HepG2 (cell line): ENCODE results near the gene WARS2. TPM values are rescaled to one million over a fixed set of nuclear protein-coding genes. Genes with fewer than 3 reads are reported as not detected.

Experiments
- ATAC-seq: fragments of 200-7000 bp; cut with Tn5 transposase; 3 replicates; pipeline ENCODE4 v1.9.1; 2020; ENCODE audit warnings: mild to moderate bottlenecking, moderate library complexity
- BruUV-seq: library from RNA; stranded (reverse); fragments of 400-500 nt; replicated peaks from 2 replicates; lab custom pipeline; 2021; lab: Mats Ljungman, UMichigan
- CTCF ChIA-PET: fragments of 300-600 bp; formaldehyde crosslinking; extraction: SDS; loops from one replicate; lab custom pipeline; 2021; ENCODE audit warnings: low total read pairs, inconsistent platforms, low intra/inter-chr PET ratio; lab: Yijun Ruan, JAX
- POLR2A ChIA-PET: fragments of 350-600 bp; sonication (Branson Sonifier 250); formaldehyde crosslinking; loops from one replicate; lab custom pipeline; 2020; ENCODE audit warnings: antibody characterized with exemption, inconsistent platforms; lab: Yijun Ruan, JAX
- DNase-seq: peaks from one replicate; pipeline ENCODE4 v3.0.0-alpha.2; 2015; ENCODE audit warnings: low spot score
- FAIRE-seq: peaks from 3 replicates; lab custom pipeline; 2011; peaks lifted over from hg19 to GRCh38; lab: Jason Lieb, UNC
- H2AFZ ChIP-seq: one replicate; pipeline ENCODE4 v1.6.1; 2011; ENCODE audit warnings: low read length, inconsistent platforms
- H3K27ac ChIP-seq: fragments of 300-600 bp; 3 replicates; pipeline ENCODE4 v1.8.0; 2011; ENCODE audit warnings: mixed run types, mild to moderate bottlenecking, mixed read lengths, low read length, inconsistent platforms; ENCODE audit not compliant: insufficient read depth; ENCODE audit errors: extremely low read length
- H3K27me3 ChIP-seq, 2 experiments: fragments of 200-600 bp in 1 of 2; 2 replicates in 1 of 2; 3 replicates in 1 of 2; pipeline versions ENCODE4 v1.6.0 to v1.8.0; 2011; ENCODE audit warnings: low read length in 2 of 2, mild to moderate bottlenecking in 2 of 2, moderate library complexity in 2 of 2, inconsistent platforms in 1 of 2; ENCODE audit not compliant: insufficient read depth in 2 of 2, control insufficient read depth in 1 of 2
- H3K36me3 ChIP-seq, 2 experiments: fragments of 200-600 bp in 1 of 2; replicated peaks in 1 of 2; 2 replicates in 1 of 2; 3 replicates in 1 of 2; pipeline versions ENCODE4 v1.5.1 to v1.8.0; 2011; ENCODE audit warnings: low read length in 2 of 2, inconsistent platforms in 1 of 2; ENCODE audit not compliant: insufficient read depth in 2 of 2, control insufficient read depth in 1 of 2
- H3K4me1 ChIP-seq: 2 replicates; pipeline ENCODE4 v1.5.1; 2012; ENCODE audit warnings: low read length, inconsistent platforms; ENCODE audit not compliant: insufficient read depth
- H3K4me2 ChIP-seq: 2 replicates; pipeline ENCODE4 v1.6.0; 2011; ENCODE audit warnings: low read depth, low read length, inconsistent platforms
- H3K4me3 ChIP-seq, 3 experiments: fragments of 200-600 bp in 1 of 3; sonication (generic), shearing (Covaris generic) in 1 of 3; replicated peaks in 1 of 3; 2 replicates each; pipeline ENCODE4 v1.5.1; 2011 to 2016; ENCODE audit warnings: low read length in 3 of 3, inconsistent platforms in 2 of 3, low read depth in 2 of 3, mild to moderate bottlenecking in 2 of 3, control low read depth in 1 of 3, mixed read lengths in 1 of 3; ENCODE audit not compliant: insufficient read depth in 1 of 3
- H3K79me2 ChIP-seq: one replicate; pipeline ENCODE4 v1.6.1; 2011; ENCODE audit warnings: low read length, inconsistent platforms; ENCODE audit not compliant: insufficient read depth
- H3K9ac ChIP-seq: 2 replicates; pipeline ENCODE4 v1.6.0; 2011; ENCODE audit warnings: mild to moderate bottlenecking, low read depth, low read length, inconsistent platforms; ENCODE audit not compliant: insufficient read depth
- H3K9me3 ChIP-seq: 2 replicates; pipeline ENCODE4 v1.5.1; 2012; ENCODE audit warnings: mild to moderate bottlenecking, low read length
- H4K20me1 ChIP-seq: 2 replicates; pipeline ENCODE4 v1.6.0; 2011; ENCODE audit warnings: inconsistent platforms, mild to moderate bottlenecking, low read length, moderate library complexity; ENCODE audit not compliant: insufficient read depth
- CTCF ChIP-seq: sonication (generic); formaldehyde crosslinking; IDR thresholded peaks from 2 replicates; pipeline ENCODE4 v1.5.0; 2020; ENCODE audit warnings: mild to moderate bottlenecking, missing genetic modification reagents, moderate library complexity
- FOSL1 ChIP-seq: sonication (generic); formaldehyde crosslinking; IDR thresholded peaks from 2 replicates; pipeline ENCODE4 v1.9.0; 2021; ENCODE audit warnings: missing genetic modification reagents, borderline replicate concordance
- LBX2 ChIP-seq: sonication (generic); formaldehyde crosslinking; IDR thresholded peaks from 2 replicates; pipeline ENCODE4 v1.5.0; 2020; ENCODE audit warnings: missing genetic modification reagents, mild to moderate bottlenecking, borderline replicate concordance
- LRRFIP1 ChIP-seq: sonication (generic); formaldehyde crosslinking; conservative IDR thresholded peaks from 2 replicates; pipeline ENCODE4 v1.4.0; 2020; ENCODE audit warnings: missing genetic modification reagents
- ZBTB25 ChIP-seq: IDR thresholded peaks from 2 replicates; pipeline ENCODE4 v1.6.1; 2018; ENCODE audit warnings: missing genetic modification reagents
- ZBTB43 ChIP-seq: sonication (generic); formaldehyde crosslinking; conservative IDR thresholded peaks from 2 replicates; pipeline ENCODE4 v1.4.0; 2020; ENCODE audit warnings: missing genetic modification reagents
- ZNF124 ChIP-seq: sonication (generic); formaldehyde crosslinking; IDR thresholded peaks from 2 replicates; pipeline ENCODE4 v1.4.0; 2020; ENCODE audit warnings: missing genetic modification reagents
- ZNF160 ChIP-seq: sonication (generic); formaldehyde crosslinking; IDR thresholded peaks from 2 replicates; pipeline ENCODE4 v1.8.0; 2022; ENCODE audit warnings: mild to moderate bottlenecking, inconsistent platforms, missing genetic modification reagents
- ZNF543 ChIP-seq: sonication (generic); formaldehyde crosslinking; IDR thresholded peaks from 2 replicates; pipeline ENCODE4 v1.4.0; 2020; ENCODE audit warnings: mild to moderate bottlenecking, missing genetic modification reagents
- ZNF589 ChIP-seq: sonication (generic); formaldehyde crosslinking; conservative IDR thresholded peaks from 2 replicates; pipeline ENCODE4 v1.8.0; 2022; ENCODE audit warnings: mild to moderate bottlenecking, moderate library complexity, missing genetic modification reagents
- ZNF652 ChIP-seq: IDR thresholded peaks from 2 replicates; pipeline ENCODE4 v1.6.1; 2016; ENCODE audit warnings: low read depth, borderline replicate concordance
- whole genome bisulfite sequencing: methylation state at CpG from one replicate; pipeline ENCODE4 v1.1.6; 2017; ENCODE audit warnings: low lambda C conversion rate; 5-methylcytosine and 5-hydroxymethylcytosine counted together
- in situ Hi-C: cut with HindIII; loops from 2 replicates; pipeline ENCODE4 v1.10.0; 2017; ENCODE audit warnings: low pct_unique_long_range_greater_than_20kb; ENCODE audit not compliant: extremely low pct_ligation_motif_present
- intact Hi-C: fragments of 100-400 bp; cut with micrococcal nuclease; formaldehyde crosslinking; loops from one replicate; pipeline ENCODE4 v1.10.0; 2022; ENCODE audit not compliant: unreplicated experiment
- polyA plus RNA-seq, 8 experiments: library from polyadenylated mRNA; depleted of rRNA in 3 of 8; stranded (reverse) in 7 of 8; unstranded in 1 of 8; fragments of >200 nt; fragmentation: Illumina TruSeq in 4 of 8; extraction: Trizol in 4 of 8; gene quantifications; 2 replicates each; pipeline versions ENCODE4 v1.2.1 to v1.2.3, GENCODE V29; 2011 to 2016; ENCODE audit warnings: low read depth in 4 of 8, missing spikeins in 1 of 8, mixed read lengths in 1 of 8; ENCODE audit not compliant: insufficient read depth in 1 of 8
- total RNA-seq, 5 experiments: library from RNA; depleted of rRNA; stranded (reverse); fragments of >200 nt; fragmentation: Illumina TruSeq; extraction: Trizol; gene quantifications; 2 replicates each; pipeline ENCODE4 v1.2.3, GENCODE V29; 2016; ENCODE audit warnings: low read depth in 1 of 5

Gene WARS2
- total and polyA plus RNA-seq, 2 of the 13 experiments (the other 11 are each of a cell fraction or from before 2014, with no cell fraction given), result 12.4 to 18.8 TPM

- TF ChIP-seq ZBTB25 (no peak), ZNF124 (no peak), CTCF (CRISPR knock-in tag) (no peak)
Observed at GRCh38 chr1:119079881-119080280, 60.6 kb downstream of the WARS2 start (continued).

- FAIRE-seq (no peak), ATAC-seq (no peak), DNase-seq (no peak)
- CTCF ChIA-PET, result no interaction called here
- Histone ChIP-seq H3K4me3 (no peak overlapping the region), H3K9ac (no peak overlapping the region), H3K4me2 (no peak overlapping the region), H3K27me3 (no peaks in the 10 kb centered on the region), H3K4me1 (no peaks in the 10 kb centered on the region), H4K20me1 (no peaks in the 10 kb centered on the region), H3K79me2 (no peaks in the 10 kb centered on the region), H2AFZ (no peak overlapping the region), H3K9me3 (no peaks in the 10 kb centered on the region), H3K27ac (no peak overlapping the region), H3K36me3 (no peaks in the 10 kb centered on the region)
- intact Hi-C loops, result no loop called here
- BruUV-seq, result no TSS peak
- 100% methylated on average over 1 of the region's 1 CpG for WGBS
- in situ Hi-C loops, result no loop called here
- TF ChIP-seq ZBTB43 (CRISPR knock-in tag), result no peak
- TF ChIP-seq LBX2 (CRISPR knock-in tag), result no peak
- TF ChIP-seq ZNF543, result no peak
- TF ChIP-seq ZNF589 (CRISPR knock-in tag), result no peak
- TF ChIP-seq FOSL1 (CRISPR knock-in tag), result no peak
- no peak for TF ChIP-seq LRRFIP1
- no peak for TF ChIP-seq ZNF652 (CRISPR knock-in tag)
- TF ChIP-seq ZNF160, result no peak
- POLR2A ChIA-PET, result no interaction called here
Observed at GRCh38 chr1:119075614-119076013, 64.8 kb downstream of the WARS2 start.
